ENCODE data around the gene ESPN. TPM values are rescaled to one million over a fixed set of nuclear protein-coding genes. Genes with fewer than 3 reads are reported as not detected.

Gene ESPN
- polyA plus RNA-seq, 1 donor (not counting 4 experiments of a cell fraction or from before 2014, with no cell fraction given) = 0.47 TPM

GRCh38 chr1:6380037-6380436 is 44.5 kb upstream of the ESPN start:
- no peak for DNase-seq (ENCODE audit: low read depth, low spot score)
- no peak overlapping the region for H3K4me3 ChIP-seq (ENCODE audit: control insufficient read depth in 2 of 3, extremely low read depth in 1 of 3, insufficient read depth in 2 of 3, low read depth in 1 of 3, low read length in 3 of 3)
- H3K9me3 ChIP-seq (ENCODE audit: control insufficient read depth, low read depth, low read length) = no peaks in the 10 kb centered on the region
- no peak overlapping the region for H2AFZ ChIP-seq (ENCODE audit: control insufficient read depth, low read length)
- no peak overlapping the region for H3K4me2 ChIP-seq (ENCODE audit: control insufficient read depth, extremely low read depth, insufficient read depth, low read depth, low read length)
- TF ChIP-seq EZH2 (IDR thresholded peaks at IDR 0.05; ENCODE audit: low read length) (no peak), CTCF (optimal IDR thresholded peaks at IDR 0.05 in 1 of 3, IDR thresholded peaks at IDR 0.05 in 1 of 3, conservative IDR thresholded peaks at IDR 0.05 in 1 of 3; ENCODE audit: extremely low read depth in 1 of 3, insufficient read depth in 2 of 3, low read length in 3 of 3) (no peak)
- dilution Hi-C loops (cut with MboI; ENCODE audit: extremely low pct_ligation_motif_present, low sequenced_read_pairs) = no loop called here
- H3K36me3 ChIP-seq (ENCODE audit: control insufficient read depth in 2 of 2, extremely low read depth in 1 of 2, insufficient read depth in 2 of 2, low read length in 2 of 2) = no peaks in the 10 kb centered on the region
- no peak overlapping the region for H3K9ac ChIP-seq (ENCODE audit: control insufficient read depth, extremely low read depth, insufficient read depth, low read length)
- H3K79me2 ChIP-seq (ENCODE audit: control insufficient read depth, insufficient read depth, low read length) = peaks cover 94% of the 10 kb centered on the region
- FAIRE-seq = no peak
- H3K4me1 ChIP-seq (ENCODE audit: control insufficient read depth, extremely low read depth, insufficient read depth, low read length) = peaks cover 8% of the 10 kb centered on the region
- peaks cover 7% of the 10 kb centered on the region for H4K20me1 ChIP-seq (ENCODE audit: control insufficient read depth, extremely low read depth, insufficient read depth, low read length)
- H3K9me1 ChIP-seq (ENCODE audit: control insufficient read depth, extremely low read depth, insufficient read depth, low read length) = no peaks in the 10 kb centered on the region
- no peak overlapping the region for H3K27ac ChIP-seq (ENCODE audit: control insufficient read depth, insufficient read depth, low read length)
- no peaks in the 10 kb centered on the region for H3K27me3 ChIP-seq (ENCODE audit: control insufficient read depth, extremely low read depth, insufficient read depth, low read length)

GRCh38 chr1:6384135-6384534 is 40.4 kb upstream of the ESPN start:
- peaks cover 81% of the 10 kb centered on the region for H3K79me2 ChIP-seq (ENCODE audit: control insufficient read depth, insufficient read depth, low read length)
- dilution Hi-C loops (cut with MboI; ENCODE audit: extremely low pct_ligation_motif_present, low sequenced_read_pairs) = no loop called here
- H3K36me3 ChIP-seq (ENCODE audit: control insufficient read depth in 2 of 2, extremely low read depth in 1 of 2, insufficient read depth in 2 of 2, low read length in 2 of 2) = no peaks in the 10 kb centered on the region
- no peaks in the 10 kb centered on the region for H3K9me3 ChIP-seq (ENCODE audit: control insufficient read depth, low read depth, low read length)
- H3K9ac ChIP-seq (ENCODE audit: control insufficient read depth, extremely low read depth, insufficient read depth, low read length) = no peak overlapping the region
- H3K27me3 ChIP-seq (ENCODE audit: control insufficient read depth, extremely low read depth, insufficient read depth, low read length) = no peaks in the 10 kb centered on the region
- H3K4me1 ChIP-seq (ENCODE audit: control insufficient read depth, extremely low read depth, insufficient read depth, low read length) = peaks cover 21% of the 10 kb centered on the region
- H3K4me3 ChIP-seq (ENCODE audit: control insufficient read depth in 2 of 3, extremely low read depth in 1 of 3, insufficient read depth in 2 of 3, low read depth in 1 of 3, low read length in 3 of 3) = peak overlapping the region; percentile 57 to 95 (median 92)
- TF ChIP-seq EZH2 (IDR thresholded peaks at IDR 0.05; ENCODE audit: low read length) = no peak
- TF ChIP-seq CTCF (optimal IDR thresholded peaks at IDR 0.05 in 1 of 3, IDR thresholded peaks at IDR 0.05 in 1 of 3, conservative IDR thresholded peaks at IDR 0.05 in 1 of 3; ENCODE audit: extremely low read depth in 1 of 3, insufficient read depth in 2 of 3, low read length in 3 of 3) = no peak
- H3K9me1 ChIP-seq (ENCODE audit: control insufficient read depth, extremely low read depth, insufficient read depth, low read length) = no peaks in the 10 kb centered on the region
- H4K20me1 ChIP-seq (ENCODE audit: control insufficient read depth, extremely low read depth, insufficient read depth, low read length) = peaks cover 4% of the 10 kb centered on the region
- H2AFZ ChIP-seq (ENCODE audit: control insufficient read depth, low read length) = no peak overlapping the region
- peak overlapping the region; percentile 93 for H3K27ac ChIP-seq (ENCODE audit: control insufficient read depth, insufficient read depth, low read length)
- no peak for FAIRE-seq
- no peak for DNase-seq (ENCODE audit: low read depth, low spot score)
- H3K4me2 ChIP-seq (ENCODE audit: control insufficient read depth, extremely low read depth, insufficient read depth, low read depth, low read length) = peak overlapping the region; percentile 97
